Activated naive CD4-positive, alpha-beta T cell treated with anti-CD3 and anti-CD28 coated beads, Interleukin-2, amount 50 U/mL, for 16 hours (primary cell): Measurements from ENCODE around the gene SAA4.

Source experiments
- DNase-seq: peaks from one replicate; pipeline ENCODE4 v3.0.0-alpha.2; 2020

The SAA4 gene

DNA sequence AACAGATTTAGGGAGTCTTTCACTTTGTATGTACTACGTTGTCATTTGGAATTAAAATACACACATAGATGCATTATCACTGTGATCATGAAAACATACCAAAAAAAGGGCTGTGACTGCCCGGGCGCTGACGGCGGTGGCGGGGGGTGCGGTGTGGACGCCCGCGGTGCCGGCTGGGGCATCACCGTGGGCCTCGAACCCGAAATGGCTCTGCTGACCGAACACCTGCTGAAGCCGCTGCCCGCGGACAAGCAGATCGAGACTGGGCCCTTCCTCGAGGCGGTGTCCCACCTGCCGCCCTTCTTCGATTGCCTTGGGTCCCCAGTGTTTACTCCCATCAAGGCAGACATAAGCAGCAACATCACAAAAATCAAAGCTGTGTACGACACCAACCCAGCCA is 47.8 kb downstream of the SAA4 start:
- DNase-seq, result no peak
